HG03103 (cell line): ENCODE data around the gene CFAP20DC.
"Not testable (repeated sequence)": the region's sequence is repeated elsewhere in the genome, so short reads cannot be mapped to it uniquely, and the experiment has no call there.

Experiments used
- ATAC-seq: cut with Tn5 transposase; IDR thresholded peaks from one replicate; pipeline ENCODE4 v1.9.1; 2021; ENCODE audit warnings: low read depth; ENCODE audit not compliant: unreplicated experiment

CFAP20DC gene

GRCh38 chr3:58754074-58754473 is 295.8 kb downstream of the CFAP20DC start:
- ATAC-seq = peak; percentile 80

- ATAC-seq = no peak
Measured at GRCh38 chr3:58751882-58752567, 297.8 kb downstream of the CFAP20DC start.

DNA sequence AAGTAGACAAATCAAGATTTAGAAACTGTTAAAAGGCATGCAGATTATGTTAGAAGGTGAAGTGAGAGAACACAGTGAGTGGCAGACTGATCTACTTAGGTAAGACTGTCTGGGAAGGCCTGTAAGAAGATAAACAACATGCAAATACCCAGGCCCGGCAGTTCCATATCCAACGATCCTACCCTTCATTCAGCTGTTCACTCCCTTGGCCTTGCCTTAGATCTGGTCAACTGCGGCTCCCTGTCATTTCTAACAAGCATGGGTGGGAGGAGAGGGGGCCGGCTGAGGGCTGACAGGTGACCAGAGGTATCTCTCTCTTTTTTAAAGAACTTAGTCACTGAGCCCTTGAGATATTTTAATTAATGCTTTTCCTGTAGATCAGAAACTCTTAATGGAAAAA is 298.6 kb downstream of the CFAP20DC start:
- no peak for ATAC-seq

GRCh38 chr3:58749948-58750347 is 299.9 kb downstream of the CFAP20DC start:
- no peak for ATAC-seq

DNA sequence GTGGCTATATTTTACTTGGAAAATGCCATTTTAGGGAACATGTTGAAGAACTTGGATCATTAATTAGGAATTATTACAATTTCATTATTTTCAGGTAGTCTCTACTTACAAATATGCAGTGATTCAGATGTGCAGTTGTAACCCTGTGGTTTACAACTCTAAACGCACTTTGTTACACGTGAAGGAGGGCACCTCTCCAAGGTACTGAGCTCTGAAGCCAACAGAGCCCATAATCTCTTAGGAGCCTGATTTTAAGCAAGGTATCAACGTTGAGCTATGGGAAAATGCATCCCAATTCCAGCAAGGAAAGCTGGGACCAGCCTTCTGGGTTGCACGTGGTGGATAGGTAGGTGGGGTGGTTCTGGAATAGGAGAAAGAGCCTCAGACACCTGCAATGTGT is 301.8 kb downstream of the CFAP20DC start:
- no peak for ATAC-seq

DNA sequence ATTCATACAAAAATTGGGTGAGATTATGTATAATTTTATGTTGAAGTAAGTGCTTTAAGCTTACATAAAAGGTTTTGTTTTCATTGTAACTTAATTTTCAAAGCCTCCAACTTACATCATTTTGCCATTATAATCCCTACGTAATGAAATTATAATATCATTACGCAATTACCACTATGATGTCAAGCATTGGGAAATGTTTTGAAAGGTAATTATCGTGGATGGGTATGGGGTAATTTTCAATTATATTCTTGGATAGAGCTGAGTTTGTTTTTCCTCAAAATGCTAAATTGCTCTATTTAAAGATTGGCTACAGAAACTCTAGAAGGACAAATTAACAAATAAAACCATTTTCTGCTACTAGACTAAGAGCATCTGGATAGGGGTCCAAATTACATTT is 303.1 kb downstream of the CFAP20DC start:
- no peak for ATAC-seq

DNA sequence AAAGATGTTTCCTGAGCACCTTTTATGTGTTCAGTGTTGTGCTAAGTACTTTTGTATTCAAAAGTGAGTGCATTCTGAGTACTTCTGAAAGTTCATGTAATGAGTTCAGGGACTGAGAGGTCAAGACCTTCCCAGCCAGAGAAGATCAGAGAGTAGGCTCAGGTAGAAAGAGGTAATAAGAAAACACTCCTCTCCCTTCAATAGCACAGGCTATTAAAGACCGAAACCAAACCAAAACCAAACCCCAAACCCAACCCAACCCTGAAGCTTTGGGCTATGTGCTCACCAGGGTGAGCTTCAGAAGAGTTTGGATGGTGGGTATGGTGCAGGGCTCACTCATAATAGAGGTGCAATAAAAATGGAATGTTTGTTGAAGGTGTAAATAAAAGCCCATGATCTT is 306.5 kb downstream of the CFAP20DC start:
- ATAC-seq = no peak

DNA sequence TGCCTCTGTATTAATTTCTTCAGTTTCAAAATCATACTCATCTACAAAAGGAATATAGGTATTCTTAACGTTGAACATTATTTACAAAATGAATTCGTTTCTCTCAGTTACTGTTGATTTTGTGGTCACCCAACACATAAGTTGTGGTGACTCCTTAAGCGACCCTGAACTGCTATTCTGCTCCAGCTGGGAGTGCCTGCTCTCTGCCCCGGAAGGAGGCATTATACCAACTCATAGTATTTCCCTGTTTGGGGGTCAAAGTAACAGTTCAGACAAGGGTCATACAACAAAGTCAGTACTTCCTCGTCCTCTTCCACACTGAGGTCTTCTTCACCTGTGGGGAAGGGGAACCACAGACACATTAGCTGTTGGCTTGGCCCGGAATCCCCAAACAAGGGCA is 307.6 kb downstream of the CFAP20DC start:
- ATAC-seq = no peak

DNA sequence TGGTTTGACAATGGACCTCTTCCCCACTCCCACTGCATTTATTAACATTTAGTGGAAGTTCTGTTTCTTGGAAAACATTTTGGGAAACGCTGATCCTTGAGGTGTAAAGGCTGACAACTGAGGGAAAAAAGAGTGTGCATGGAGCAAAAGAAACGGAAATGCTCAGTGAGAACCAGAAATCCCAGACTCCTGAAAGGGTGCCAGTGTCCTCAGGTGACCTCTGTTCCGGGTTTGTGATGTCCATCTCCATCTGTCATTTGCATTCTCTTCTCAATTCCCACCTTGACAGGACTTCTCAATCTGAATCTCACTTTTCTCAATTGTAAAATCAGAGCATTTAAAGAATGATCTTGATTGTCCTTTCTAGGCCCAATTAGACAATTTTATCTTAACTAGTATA is 312.2 kb downstream of the CFAP20DC start:
- ATAC-seq = no peak

GRCh38 chr3:58731673-58732072 is 318.2 kb downstream of the CFAP20DC start:
- no peak for ATAC-seq

DNA sequence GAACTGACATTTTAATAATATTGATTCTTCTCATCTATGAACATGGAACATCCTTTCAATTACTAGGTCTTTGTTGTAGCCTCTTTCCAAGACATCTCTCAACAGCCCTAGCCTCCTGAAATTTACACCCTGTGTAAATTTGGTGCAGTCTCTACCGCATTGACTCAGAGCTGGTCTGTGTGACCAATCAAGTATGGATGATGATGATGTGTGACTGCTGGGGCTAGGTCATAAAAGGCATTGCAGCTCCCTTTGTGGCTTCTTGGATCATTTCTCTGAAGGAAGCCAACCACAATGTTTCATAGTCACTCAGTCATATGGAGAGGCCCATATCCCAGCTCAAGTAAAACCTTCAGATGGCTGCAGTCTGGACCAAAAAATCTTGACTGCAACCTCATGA is 321.1 kb downstream of the CFAP20DC start:
- no peak for ATAC-seq

- no peak for ATAC-seq
Measured at GRCh38 chr3:58725326-58725853, 324.4 kb downstream of the CFAP20DC start.

- ATAC-seq = no peak
Measured at GRCh38 chr3:58724336-58724735, 325.5 kb downstream of the CFAP20DC start.

DNA sequence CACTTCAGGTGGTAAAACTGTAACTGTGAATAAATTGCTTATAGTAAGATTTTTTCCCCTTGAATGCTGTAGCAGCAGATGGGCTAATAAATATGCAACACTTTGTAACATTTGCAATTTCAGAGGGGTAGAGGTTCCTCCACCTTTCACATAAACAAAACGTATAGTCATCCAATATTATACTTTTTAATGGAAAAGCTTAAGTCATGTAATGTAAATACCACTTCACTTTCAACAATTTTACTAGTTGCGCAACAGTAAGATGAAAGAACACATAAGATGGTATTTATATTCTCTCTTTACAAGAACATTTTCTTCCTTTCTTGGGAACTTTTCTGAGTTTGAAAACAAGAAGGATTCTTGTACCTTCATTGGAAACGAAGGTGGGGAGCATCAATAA is 326.7 kb downstream of the CFAP20DC start:
- ATAC-seq = no peak

DNA sequence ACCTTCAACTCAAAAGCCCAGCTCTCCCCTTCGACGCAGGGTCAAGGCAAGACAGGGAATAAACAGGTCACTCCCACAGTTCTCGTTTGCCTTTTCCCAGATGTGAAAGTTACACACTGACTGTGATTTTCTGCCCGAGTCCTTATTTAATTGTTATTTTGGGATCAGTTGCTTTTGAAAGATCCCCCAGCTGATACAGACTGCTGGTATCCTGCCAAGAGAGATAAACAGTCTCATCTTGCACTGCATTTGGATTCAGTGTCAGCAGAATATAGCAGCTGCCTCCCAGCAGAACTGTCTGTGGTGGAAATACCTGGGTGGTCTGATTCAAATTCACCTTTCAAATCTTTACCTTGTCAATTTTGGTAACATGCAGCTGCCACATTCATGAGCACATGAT is 327.3 kb downstream of the CFAP20DC start:
- ATAC-seq = no peak

- no peak for ATAC-seq
Measured at GRCh38 chr3:58720526-58720925, 329.3 kb downstream of the CFAP20DC start.

GRCh38 chr3:58719684-58720083 is 330.1 kb downstream of the CFAP20DC start:
- no peak for ATAC-seq

GRCh38 chr3:58713715-58714401 is 336.0 kb downstream of the CFAP20DC start:
- ATAC-seq = no peak

DNA sequence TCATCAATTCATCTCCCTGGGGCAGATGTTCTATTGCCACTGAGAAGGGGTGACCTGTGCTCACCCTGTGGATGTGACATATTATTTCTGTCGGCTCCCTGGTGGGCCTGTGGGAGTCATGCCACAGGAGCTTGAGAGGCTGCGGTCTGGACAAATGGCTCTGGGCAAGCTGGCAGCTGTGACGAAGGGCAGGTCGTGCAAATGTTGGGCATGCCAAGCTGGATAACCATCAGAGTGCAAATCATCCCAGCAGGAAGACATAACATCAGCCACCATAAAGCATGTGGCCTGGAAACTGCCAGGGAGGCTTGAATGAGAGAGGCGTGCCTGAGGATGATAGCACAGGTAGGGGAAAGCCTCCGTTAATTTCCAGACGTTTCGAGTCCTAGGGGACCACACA is 338.0 kb downstream of the CFAP20DC start:
- no peak for ATAC-seq

DNA sequence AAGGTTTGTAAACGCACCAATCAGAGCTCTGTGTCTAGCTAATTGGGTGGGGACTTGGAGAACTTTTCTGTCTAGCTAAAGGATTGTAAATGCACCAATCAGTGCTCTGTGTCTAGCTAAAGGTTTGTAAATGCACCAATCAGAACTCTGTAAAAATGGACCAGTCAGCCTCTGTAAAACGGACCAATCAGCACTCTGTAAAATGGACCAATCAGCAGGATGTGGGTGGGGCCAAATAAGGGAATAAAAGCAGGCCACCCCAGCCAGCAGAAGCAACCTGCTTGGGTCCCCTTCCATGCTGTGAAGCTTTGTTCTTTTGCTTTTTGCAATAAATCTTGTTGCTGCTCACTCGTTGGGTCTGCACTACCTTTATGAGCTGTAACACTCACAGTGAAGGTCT is 340.8 kb downstream of the CFAP20DC start:
- ATAC-seq = not testable (repeated sequence)

DNA sequence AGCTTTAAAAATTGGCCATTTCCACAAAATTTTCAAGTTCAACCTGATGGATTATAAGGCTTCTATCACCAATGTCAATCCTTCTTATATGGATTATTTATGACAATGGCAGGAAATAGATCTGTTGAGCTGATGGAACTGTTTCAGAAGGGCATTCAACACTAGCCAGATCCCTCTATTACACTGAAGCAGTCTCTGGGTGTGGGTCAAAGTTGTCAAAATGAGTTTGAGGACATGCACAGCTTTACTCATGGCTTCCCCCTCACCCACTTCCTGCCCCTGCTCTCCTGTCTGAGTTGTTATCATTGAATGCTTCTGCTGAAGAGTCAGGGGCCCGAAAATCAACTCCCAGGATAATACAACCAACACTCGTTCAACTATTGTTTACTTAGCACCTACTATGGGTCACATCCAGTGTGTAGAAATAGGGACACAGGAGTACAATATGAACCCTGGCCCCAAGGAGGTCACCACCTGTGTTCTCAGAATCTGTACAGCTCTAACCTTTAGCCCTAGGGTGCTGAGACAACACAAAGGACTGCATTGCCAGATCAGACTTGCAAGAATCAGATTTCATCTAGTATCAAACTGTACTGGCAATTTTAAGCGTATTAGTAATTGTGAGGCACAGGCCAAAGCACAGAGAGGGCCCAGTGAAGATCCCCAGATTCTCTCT is 341.6 kb downstream of the CFAP20DC start:
- no peak for ATAC-seq
